ENCODE data around the gene KIAA0232. TPM values are rescaled to one million over a fixed set of nuclear protein-coding genes. Genes with fewer than 3 reads are reported as not detected.

Gene KIAA0232
- total RNA-seq, 1 donor from 2014 or later: 27.2 TPM

DNA sequence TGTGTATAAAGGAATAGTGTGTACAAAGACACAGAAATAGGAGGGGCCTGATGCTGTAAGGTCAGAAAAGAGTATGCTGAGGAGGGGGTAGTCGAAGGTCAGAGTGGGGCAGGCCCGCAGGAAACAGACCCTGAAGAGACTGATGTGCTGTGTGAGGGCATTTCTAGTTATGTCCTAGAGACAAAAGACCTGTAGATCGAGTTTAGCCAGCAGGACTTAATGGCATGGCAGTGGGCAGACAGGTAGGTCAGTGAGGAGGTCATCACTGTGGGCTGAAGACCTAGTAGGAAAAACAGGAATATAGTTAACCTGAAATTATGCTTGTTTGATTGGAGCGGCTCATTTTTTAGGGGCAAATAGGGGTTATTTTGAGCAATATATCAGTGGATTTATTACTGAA is 57.1 kb downstream of the KIAA0232 start:
- TF ChIP-seq CTCF (IDR thresholded peaks at IDR 0.05; ENCODE audit: unreplicated experiment): no peak
- no peak for DNase-seq (ENCODE audit: low spot score)
- Mint-ChIP-seq H3K9me3 (ENCODE audit: unreplicated experiment) (no peaks in the 10 kb centered on the region), H3K4me3 (ENCODE audit: unreplicated experiment) (no peak overlapping the region), H3K27ac (ENCODE audit: unreplicated experiment) (peak overlapping the region; percentile 24), H3K36me3 (ENCODE audit: low read depth, unreplicated experiment) (peaks cover 16% of the 10 kb centered on the region), H3K4me1 (ENCODE audit: unreplicated experiment) (peaks cover 3% of the 10 kb centered on the region), H3K27me3 (ENCODE audit: unreplicated experiment) (no peaks in the 10 kb centered on the region)

- Mint-ChIP-seq H3K27me3 (ENCODE audit: unreplicated experiment) (no peaks in the 10 kb centered on the region), H3K36me3 (ENCODE audit: low read depth, unreplicated experiment) (peaks cover 12% of the 10 kb centered on the region), H3K4me1 (ENCODE audit: unreplicated experiment) (peaks cover 3% of the 10 kb centered on the region), H3K27ac (ENCODE audit: unreplicated experiment) (no peak overlapping the region), H3K4me3 (ENCODE audit: unreplicated experiment) (no peak overlapping the region), H3K9me3 (ENCODE audit: unreplicated experiment) (no peaks in the 10 kb centered on the region)
- TF ChIP-seq CTCF (IDR thresholded peaks at IDR 0.05; ENCODE audit: unreplicated experiment): no peak
- DNase-seq (ENCODE audit: low spot score): no peak
Observed at GRCh38 chr4:6840062-6840976, 57.8 kb downstream of the KIAA0232 start.

DNA sequence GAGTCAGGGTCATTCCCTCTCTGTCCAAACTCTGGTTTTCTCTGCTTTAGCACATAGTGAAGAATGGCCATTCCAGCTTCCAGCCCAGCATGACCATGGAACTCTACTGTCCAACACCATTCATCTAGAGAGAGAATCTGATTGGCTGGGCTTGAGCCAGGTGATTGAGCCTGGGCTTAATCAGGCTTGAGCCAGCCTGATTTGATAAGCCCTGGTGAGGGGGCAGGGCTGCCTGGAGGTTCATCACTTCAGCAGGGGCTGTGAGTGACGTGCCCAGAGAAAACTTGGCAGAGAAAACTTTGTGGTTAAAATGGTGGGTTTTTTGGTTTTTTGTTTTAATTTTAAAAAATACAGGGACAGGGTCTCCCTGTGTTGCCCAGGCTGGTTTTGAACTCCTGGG is 62.5 kb downstream of the KIAA0232 start:
- DNase-seq (ENCODE audit: low spot score): no peak
- no peak overlapping the region for H3K4me3 Mint-ChIP-seq (ENCODE audit: unreplicated experiment)
- no peaks in the 10 kb centered on the region for H3K9me3 Mint-ChIP-seq (ENCODE audit: unreplicated experiment)
- TF ChIP-seq CTCF (IDR thresholded peaks at IDR 0.05; ENCODE audit: unreplicated experiment): no peak
- H3K4me1 Mint-ChIP-seq (ENCODE audit: unreplicated experiment): peaks cover 3% of the 10 kb centered on the region
- H3K27ac Mint-ChIP-seq (ENCODE audit: unreplicated experiment): no peak overlapping the region
- no peaks in the 10 kb centered on the region for H3K27me3 Mint-ChIP-seq (ENCODE audit: unreplicated experiment)
- H3K36me3 Mint-ChIP-seq (ENCODE audit: low read depth, unreplicated experiment): peaks cover 12% of the 10 kb centered on the region

- no peak for DNase-seq (ENCODE audit: low spot score)
- Mint-ChIP-seq H3K27ac (ENCODE audit: unreplicated experiment) (no peak overlapping the region), H3K27me3 (ENCODE audit: unreplicated experiment) (no peaks in the 10 kb centered on the region), H3K36me3 (ENCODE audit: low read depth, unreplicated experiment) (peaks cover 12% of the 10 kb centered on the region), H3K4me1 (ENCODE audit: unreplicated experiment) (peaks cover 3% of the 10 kb centered on the region), H3K4me3 (ENCODE audit: unreplicated experiment) (no peak overlapping the region), H3K9me3 (ENCODE audit: unreplicated experiment) (no peaks in the 10 kb centered on the region)
- no peak for TF ChIP-seq CTCF (IDR thresholded peaks at IDR 0.05; ENCODE audit: unreplicated experiment)
Observed at GRCh38 chr4:6845574-6845973, 63.0 kb downstream of the KIAA0232 start.

DNA sequence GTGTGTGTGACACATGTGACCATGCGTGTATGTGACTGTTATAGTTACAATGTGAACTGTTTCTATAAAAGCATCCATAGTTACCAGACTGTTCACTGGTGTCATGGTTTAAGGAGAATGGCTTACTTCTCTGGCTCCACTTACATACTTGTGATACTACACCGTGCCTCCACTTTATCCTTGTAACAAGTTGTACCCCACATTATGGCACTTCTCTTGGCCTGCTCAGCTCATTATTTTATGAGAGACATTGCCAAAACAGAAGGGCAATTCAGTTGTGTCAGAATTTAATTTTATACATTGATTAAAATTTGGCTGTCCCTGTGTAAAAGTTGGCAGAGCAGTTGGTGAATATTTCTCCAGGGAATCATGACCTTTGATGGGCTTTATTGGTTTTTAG is 64.7 kb downstream of the KIAA0232 start:
- Mint-ChIP-seq H3K4me1 (ENCODE audit: unreplicated experiment) (peaks cover 3% of the 10 kb centered on the region), H3K36me3 (ENCODE audit: low read depth, unreplicated experiment) (peaks cover 17% of the 10 kb centered on the region), H3K9me3 (ENCODE audit: unreplicated experiment) (no peaks in the 10 kb centered on the region), H3K27me3 (ENCODE audit: unreplicated experiment) (no peaks in the 10 kb centered on the region), H3K27ac (ENCODE audit: unreplicated experiment) (no peak overlapping the region), H3K4me3 (ENCODE audit: unreplicated experiment) (no peak overlapping the region)
- DNase-seq (ENCODE audit: low spot score): no peak
- no peak for TF ChIP-seq CTCF (IDR thresholded peaks at IDR 0.05; ENCODE audit: unreplicated experiment)

Data from endothelial cell (in vitro differentiated cells).